Activated naive CD8-positive, alpha-beta T cell treated with anti-CD3 and anti-CD28 coated beads for 36 hours (primary cell): Measurements from ENCODE around the gene ELF2. TPM values are rescaled to one million over a fixed set of nuclear protein-coding genes. Genes with fewer than 3 reads are reported as not detected.
"Not testable (repeated sequence)": the region's sequence is repeated elsewhere in the genome, so short reads cannot be mapped to it uniquely, and the experiment has no call there.

Source experiments
- DNase-seq: peaks from one replicate; pipeline ENCODE4 v3.0.0; 2021
- H3K27ac Mint-ChIP-seq: one replicate; pipeline ENCODE4 v1.8.0; 2022; ENCODE audit warnings: mild to moderate bottlenecking, moderate library complexity, mixed read lengths
- H3K27me3 Mint-ChIP-seq: one replicate; pipeline ENCODE4 v1.8.0; 2022; ENCODE audit warnings: mild to moderate bottlenecking, mixed read lengths
- H3K36me3 Mint-ChIP-seq: one replicate; pipeline ENCODE4 v1.8.0; 2021; ENCODE audit warnings: mild to moderate bottlenecking, mixed read lengths
- H3K4me1 Mint-ChIP-seq: one replicate; pipeline ENCODE4 v1.8.0; 2021; ENCODE audit warnings: mixed read lengths
- H3K4me3 Mint-ChIP-seq: one replicate; pipeline ENCODE4 v1.8.0; 2022; ENCODE audit warnings: mild to moderate bottlenecking, moderate library complexity, mixed read lengths
- H3K9me3 Mint-ChIP-seq: one replicate; pipeline ENCODE4 v1.8.0; 2022; ENCODE audit warnings: mixed read lengths
- total RNA-seq, 2 experiments: library from RNA; stranded (reverse); gene quantifications; one replicate each; pipeline ENCODE4 v1.2.3, GENCODE V29; 2021

Gene ELF2
- total RNA-seq, 2 experiments from 2014 or later, result 23.4 TPM

DNA sequence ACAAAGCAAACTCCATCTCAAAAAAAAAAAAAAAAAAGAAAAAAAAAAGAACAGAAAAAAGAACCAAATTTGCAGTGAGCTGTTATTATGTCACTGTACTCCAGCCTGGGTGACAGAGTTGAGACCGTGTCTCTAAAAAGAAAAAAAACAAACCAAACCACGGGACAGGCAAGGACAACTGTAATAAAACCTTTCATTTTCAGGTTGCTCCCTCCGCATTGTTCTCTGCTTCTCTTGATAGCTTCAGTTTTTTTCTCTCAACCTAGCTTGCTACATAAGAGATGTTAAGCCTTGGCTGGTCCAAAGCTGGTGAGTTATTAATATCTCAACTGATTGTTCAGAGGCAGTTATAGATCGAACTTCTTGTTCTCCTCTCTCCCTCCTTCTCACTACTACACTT lies 23.1 kb upstream of the ELF2 start:
- Mint-ChIP-seq H3K9me3 (peaks cover 2% of the 10 kb centered on the region), H3K36me3 (no peaks in the 10 kb centered on the region), H3K4me3 (no peak overlapping the region), H3K27ac (no peak overlapping the region), H3K4me1 (no peaks in the 10 kb centered on the region), H3K27me3 (peaks cover 4% of the 10 kb centered on the region)
- DNase-seq, result no peak

DNA sequence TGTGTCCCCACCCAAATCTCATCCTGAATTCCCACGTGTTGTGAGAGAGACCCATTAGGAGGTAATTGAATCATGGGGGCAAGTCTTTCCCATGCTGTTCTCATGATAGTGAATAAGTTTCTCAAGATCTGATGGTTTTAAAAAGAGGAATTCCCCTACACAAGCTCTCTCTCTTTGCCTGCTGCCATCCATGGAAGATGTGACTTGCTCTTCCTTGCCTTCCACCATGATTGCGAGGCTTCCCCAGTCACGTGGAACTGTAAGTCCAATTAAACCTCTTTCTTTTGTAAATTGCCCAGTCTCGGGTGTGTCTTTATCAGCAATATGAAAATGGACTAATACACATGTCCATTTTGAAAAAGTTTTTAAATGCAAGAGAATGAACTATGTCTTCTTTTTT lies 20.2 kb upstream of the ELF2 start:
- H3K4me3 Mint-ChIP-seq, H3K36me3 Mint-ChIP-seq, DNase-seq, H3K27ac Mint-ChIP-seq, H3K27me3 Mint-ChIP-seq, H3K9me3 Mint-ChIP-seq, H3K4me1 Mint-ChIP-seq: not testable (repeated sequence)

DNA sequence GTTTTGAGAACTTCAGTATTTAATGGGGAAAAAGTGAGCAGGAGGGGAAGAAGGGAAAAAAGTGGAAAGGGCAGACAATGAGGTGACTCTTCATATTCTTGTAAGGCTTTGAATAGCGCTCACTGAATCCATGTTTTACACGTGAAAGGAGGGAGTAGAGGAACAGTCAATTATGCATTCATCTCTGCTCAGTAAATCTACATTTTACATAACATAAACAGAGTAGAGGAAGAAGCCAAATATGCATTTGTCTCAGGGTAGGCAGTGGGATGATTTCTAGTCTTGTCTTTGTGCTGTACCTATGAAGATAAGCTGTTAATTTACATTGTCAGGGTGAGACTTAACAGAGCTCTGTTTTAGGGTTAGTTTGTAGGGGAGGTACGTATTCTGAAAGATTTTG lies 19.4 kb upstream of the ELF2 start:
- H3K36me3 Mint-ChIP-seq, result no peaks in the 10 kb centered on the region
- no peak for DNase-seq
- no peak overlapping the region for H3K27ac Mint-ChIP-seq
- H3K27me3 Mint-ChIP-seq, result peaks cover 4% of the 10 kb centered on the region
- no peak overlapping the region for H3K4me3 Mint-ChIP-seq
- H3K9me3 Mint-ChIP-seq, result peaks cover 2% of the 10 kb centered on the region
- H3K4me1 Mint-ChIP-seq, result no peaks in the 10 kb centered on the region

DNA sequence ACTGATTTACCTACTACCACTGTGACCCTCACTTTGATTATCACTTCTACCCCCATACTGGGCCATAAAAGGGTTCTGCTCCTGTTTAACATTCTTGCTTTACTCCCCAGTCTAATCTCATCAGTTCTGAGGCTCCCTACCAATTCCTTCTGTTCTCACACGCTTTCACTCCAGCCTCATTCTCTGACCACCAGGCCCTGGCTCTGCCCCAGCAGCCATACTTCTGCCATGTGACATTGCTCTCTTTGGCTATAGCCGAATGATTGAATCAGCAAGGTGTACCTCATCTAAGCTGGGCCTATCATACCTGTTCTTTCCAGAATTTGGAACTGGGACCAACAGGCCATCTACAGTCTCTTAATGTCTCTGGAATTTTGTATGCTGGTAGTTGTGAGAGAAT lies 14.4 kb upstream of the ELF2 start:
- Mint-ChIP-seq H3K27me3 (peaks cover 3% of the 10 kb centered on the region), H3K36me3 (no peaks in the 10 kb centered on the region), H3K4me3 (no peak overlapping the region), H3K4me1 (no peaks in the 10 kb centered on the region), H3K27ac (no peak overlapping the region), H3K9me3 (no peaks in the 10 kb centered on the region)
- no peak for DNase-seq

DNA sequence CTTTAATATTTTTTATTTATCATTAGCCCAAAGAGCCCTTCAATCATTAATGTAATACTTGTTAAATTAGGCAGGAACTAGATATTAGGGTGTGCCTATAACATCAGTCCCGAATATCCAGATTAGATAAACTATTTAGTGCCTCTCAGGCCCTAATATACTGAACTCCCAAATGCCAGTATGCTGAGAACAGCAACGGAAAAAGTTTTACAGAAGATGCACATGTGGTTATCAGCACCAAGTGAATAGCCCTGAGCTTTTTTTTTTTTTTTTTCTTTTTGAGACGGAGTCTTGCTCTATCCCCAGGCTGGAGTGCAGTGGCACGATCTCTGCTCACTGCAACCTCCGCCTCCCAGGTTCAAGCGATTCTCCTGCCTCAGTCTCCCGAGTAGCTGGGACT lies 13.0 kb upstream of the ELF2 start:
- no peaks in the 10 kb centered on the region for H3K4me1 Mint-ChIP-seq
- H3K4me3 Mint-ChIP-seq, result no peak overlapping the region
- no peak for DNase-seq
- H3K27ac Mint-ChIP-seq, result no peak overlapping the region
- peaks cover 3% of the 10 kb centered on the region for H3K27me3 Mint-ChIP-seq
- no peaks in the 10 kb centered on the region for H3K36me3 Mint-ChIP-seq
- no peaks in the 10 kb centered on the region for H3K9me3 Mint-ChIP-seq

DNA sequence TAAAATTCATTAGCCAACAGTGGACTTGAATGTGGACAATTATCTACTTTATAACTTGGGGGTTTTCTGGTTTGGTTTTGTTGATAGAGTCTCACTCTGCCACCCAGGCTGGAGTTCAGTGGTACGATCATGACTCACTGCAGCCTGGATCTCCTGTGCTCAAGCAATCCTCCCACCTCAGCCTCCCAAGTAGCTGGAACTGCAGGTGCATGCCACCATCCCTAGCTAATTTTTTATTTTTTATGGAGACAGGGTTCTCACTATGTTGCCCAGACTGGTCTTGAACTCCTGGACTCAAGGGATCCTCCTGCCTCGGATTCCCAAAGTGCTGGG lies 12.4 kb upstream of the ELF2 start:
- no peak overlapping the region for H3K4me3 Mint-ChIP-seq
- H3K36me3 Mint-ChIP-seq, result no peaks in the 10 kb centered on the region
- H3K27me3 Mint-ChIP-seq, result peaks cover 3% of the 10 kb centered on the region
- no peak for DNase-seq
- H3K27ac Mint-ChIP-seq, result no peak overlapping the region
- no peaks in the 10 kb centered on the region for H3K4me1 Mint-ChIP-seq
- H3K9me3 Mint-ChIP-seq, result no peaks in the 10 kb centered on the region

DNA sequence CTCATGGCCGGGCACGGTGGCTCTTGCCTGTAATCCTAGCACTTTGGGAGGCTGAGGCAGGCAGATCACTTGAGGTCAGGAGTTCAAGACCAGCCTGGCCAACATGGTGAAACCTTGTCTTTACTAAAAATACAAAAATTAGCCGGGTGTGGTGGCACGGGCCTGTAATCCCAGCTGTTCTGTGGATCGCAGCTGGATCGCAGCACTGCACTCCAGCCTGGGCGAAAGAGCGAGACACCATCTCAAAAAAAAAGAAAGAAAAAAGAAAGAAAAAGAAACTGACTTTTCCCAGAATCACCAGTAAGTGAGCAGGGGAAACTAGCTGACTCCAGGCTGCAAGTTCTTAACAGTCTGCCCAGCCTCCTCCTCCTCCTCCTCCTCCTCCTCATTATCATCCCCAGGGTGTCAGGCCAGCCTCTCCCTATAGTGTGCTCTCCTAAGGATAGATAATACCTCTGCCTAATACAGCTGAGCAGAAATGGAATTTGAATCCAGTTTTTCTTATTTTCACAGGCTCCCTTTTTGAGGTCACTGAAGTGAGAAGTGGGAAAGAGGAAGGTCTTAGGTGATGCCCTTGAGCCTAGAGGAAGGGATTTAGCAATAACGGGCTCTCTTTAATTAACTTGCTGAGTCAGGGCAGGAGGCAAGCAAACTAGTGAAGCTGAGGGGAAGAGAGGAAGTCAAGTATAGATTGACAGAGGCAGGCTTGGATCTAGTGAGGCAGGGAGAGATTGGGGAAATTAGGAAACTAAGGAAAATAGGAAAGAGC lies 11.8 kb upstream of the ELF2 start:
- H3K36me3 Mint-ChIP-seq, result no peaks in the 10 kb centered on the region
- H3K27ac Mint-ChIP-seq, result no peak overlapping the region

DNA sequence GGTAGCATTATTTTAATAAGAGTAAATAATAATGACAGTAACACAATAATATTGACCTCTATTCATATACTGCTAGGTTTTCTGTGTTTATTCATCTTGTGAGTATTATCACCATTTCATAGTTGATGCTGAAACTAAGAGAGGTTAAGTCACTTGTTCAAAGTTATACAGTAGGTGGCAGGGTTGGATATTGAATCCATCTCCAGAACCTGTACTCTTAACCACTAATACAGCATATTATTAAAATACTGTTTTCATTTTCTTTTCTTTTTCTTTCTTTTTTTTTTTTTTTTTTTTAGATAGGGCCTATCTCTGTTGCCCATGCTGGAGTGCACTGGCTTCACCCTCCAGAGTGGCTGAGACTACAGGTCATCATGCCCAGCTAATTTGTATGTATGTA lies 7.1 kb upstream of the ELF2 start:
- Mint-ChIP-seq H3K27ac (no peak overlapping the region), H3K36me3 (no peaks in the 10 kb centered on the region), H3K27me3 (peaks cover 7% of the 10 kb centered on the region), H3K4me3 (no peak overlapping the region), H3K4me1 (no peaks in the 10 kb centered on the region), H3K9me3 (no peaks in the 10 kb centered on the region)
- no peak for DNase-seq

More for the DNA sequence above, 11.8 kb upstream of the ELF2 start:
- Mint-ChIP-seq H3K27me3 (peaks cover 3% of the 10 kb centered on the region), H3K9me3 (no peaks in the 10 kb centered on the region), H3K4me3 (no peak overlapping the region), H3K4me1 (no peaks in the 10 kb centered on the region)
- no peak for DNase-seq

DNA sequence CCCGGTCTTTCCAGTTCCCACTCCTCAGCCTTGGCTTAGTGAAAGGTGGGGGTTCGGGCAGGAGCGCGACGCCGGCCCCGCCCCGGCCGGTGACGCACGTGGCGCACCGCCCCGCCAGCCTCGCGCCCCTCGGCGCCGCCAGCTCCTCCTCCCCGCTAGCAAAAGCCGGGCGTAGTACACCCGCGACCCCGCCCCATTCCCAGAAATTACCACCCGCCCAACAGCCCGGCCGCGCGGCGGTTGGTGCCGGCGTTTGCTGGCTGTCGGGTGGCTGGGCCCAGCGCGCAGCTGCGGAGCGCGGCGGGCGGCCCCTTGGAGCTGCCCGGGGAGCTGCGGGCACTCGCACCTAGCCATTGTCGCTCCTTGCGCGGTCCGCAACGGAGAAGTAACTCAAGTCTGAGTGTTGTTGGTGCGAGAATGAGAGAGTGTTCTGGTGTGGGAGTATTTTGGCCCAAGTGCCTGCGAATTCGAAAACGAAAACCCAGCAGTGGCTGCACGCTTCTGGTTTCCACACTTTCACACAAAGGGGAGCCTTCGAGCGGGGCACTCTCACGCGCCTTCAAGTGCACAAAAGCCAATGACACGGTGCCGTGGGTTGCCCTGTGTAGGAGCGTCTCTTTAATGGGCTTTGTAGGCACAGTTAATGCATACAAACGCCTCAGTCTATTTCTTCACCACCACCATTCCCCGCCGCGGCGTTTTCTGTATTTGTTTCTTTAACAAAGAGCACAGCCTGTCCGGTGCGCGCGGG lies 1.0 kb upstream of the ELF2 start:
- H3K4me3 Mint-ChIP-seq, result peak overlapping the region; percentile 88
- peak overlapping the region; percentile 84 for H3K27ac Mint-ChIP-seq
- H3K36me3 Mint-ChIP-seq, result no peaks in the 10 kb centered on the region
- H3K4me1 Mint-ChIP-seq, result peaks cover 10% of the 10 kb centered on the region
- H3K27me3 Mint-ChIP-seq, result peaks cover 22% of the 10 kb centered on the region
- H3K9me3 Mint-ChIP-seq, result no peaks in the 10 kb centered on the region
- DNase-seq, result peak; percentile 92

DNA sequence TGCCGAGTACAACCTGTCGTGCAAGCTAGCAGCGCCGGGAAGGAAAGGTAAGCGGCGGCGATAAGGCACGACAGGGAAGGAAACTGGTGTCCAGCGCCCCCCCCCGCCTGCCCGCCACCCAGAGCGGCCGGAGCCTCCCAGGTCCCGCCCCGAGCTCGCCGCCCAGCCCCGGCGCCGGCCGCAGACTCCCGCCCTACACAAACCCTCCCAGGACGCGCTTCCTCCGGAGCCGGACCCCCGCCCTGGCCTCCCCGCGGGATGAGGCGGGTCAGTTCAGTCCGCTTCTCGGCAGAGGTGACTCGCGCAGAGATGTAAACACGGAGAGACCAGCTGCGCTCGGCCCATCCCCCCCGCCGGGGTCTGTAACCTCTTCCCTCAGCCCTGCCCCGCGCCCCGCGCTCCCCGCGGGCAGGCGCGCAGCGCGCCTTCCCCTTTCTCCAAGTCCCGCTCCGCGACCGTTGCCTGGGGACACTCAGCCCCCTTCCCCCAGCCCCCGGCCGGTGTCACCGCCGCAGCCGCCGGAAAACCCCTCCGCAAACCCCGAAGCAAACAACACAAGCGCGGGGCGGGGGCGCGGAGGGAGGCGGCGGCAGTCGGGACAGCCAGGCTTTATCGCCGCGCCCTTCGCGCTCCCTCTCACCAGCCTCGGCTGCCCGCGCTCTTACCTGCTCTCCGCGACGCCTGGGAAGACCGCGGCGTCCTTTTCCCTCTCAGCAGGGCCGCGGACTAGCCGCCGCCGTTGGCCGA lies 543 bp downstream of the ELF2 start:
- Mint-ChIP-seq H3K4me1 (peaks cover 13% of the 10 kb centered on the region), H3K4me3 (peak overlapping the region; percentile 88), H3K27me3 (peaks cover 22% of the 10 kb centered on the region), H3K9me3 (no peaks in the 10 kb centered on the region), H3K27ac (peak overlapping the region; percentile 34), H3K36me3 (no peaks in the 10 kb centered on the region)
- DNase-seq, result peak; percentile 67

DNA sequence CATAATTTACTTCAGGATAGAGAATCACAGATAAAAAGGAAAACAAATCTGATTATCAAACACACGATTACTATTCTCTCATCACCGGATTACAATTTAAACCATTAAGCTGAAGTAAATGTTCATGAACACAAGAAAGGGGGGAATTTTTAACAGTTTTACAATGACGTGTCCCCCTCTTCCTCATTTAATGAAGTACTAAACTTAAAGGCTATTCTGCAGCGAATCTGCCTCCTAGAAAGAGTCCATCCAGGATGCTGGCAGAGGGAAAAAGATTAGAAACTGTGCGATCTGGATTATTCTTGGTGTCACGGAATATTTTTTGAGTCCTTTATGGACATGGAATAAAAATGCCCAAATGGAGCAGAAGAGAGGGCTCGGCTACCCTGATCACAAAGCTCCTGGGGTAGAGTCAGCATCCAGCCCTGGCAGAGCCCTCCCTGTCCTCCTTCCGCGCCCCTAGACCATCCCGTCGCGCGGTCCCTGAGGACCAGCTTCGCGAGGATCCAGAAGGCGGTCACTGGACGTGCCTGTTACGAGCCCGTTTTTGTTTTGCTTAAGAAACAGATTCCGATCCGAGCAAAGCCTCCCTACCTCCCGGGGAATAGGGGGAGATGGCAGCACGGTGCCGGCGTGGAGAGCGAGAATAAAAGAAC lies 1.2 kb downstream of the ELF2 start:
- no peaks in the 10 kb centered on the region for H3K9me3 Mint-ChIP-seq
- H3K27me3 Mint-ChIP-seq, result peaks cover 22% of the 10 kb centered on the region
- no peaks in the 10 kb centered on the region for H3K36me3 Mint-ChIP-seq
- peaks cover 13% of the 10 kb centered on the region for H3K4me1 Mint-ChIP-seq
- peak overlapping the region; percentile 88 for H3K4me3 Mint-ChIP-seq
- no peak for DNase-seq
- H3K27ac Mint-ChIP-seq, result no peak overlapping the region

DNA sequence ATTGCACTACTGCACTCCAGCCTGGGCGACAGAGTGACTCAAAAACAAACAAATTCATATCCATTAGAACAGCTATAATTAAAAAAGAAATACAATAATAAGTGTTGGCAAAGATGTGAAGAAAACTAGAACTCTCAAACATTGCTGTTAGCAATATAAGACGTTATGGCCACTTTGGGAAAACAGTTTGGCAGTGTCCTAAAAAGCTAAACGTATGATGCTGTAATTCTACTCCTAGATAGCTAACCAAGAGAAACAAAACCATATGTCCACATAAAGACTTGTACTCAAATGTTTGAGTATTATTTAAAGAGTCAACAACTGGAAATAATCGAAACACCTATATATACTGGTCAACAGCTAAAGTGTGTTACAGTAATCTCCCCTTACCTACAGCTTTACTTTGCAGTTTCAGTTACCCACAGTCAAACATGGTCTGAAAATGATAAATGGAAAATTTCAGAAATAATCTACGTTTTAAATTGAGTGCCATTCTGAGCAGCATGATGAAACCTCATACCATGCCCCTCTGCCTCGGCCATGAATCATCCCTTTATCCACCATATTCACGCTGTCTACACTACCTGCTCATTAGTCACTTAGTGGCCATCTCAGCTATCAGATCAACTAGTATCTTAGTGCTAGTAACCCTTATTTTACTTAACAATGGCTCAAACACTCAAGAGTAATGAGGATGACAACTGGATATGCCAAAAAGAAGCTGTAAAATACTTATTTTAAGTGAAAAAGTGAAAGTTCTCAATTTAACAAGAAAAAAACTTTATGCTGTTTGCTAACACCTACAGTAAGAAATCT lies 4.9 kb downstream of the ELF2 start:
- H3K4me3 Mint-ChIP-seq, result no peak overlapping the region
- H3K27ac Mint-ChIP-seq, result no peak overlapping the region
- peaks cover 8% of the 10 kb centered on the region for H3K4me1 Mint-ChIP-seq
- DNase-seq, result no peak
- H3K9me3 Mint-ChIP-seq, result no peaks in the 10 kb centered on the region
- no peaks in the 10 kb centered on the region for H3K36me3 Mint-ChIP-seq
- H3K27me3 Mint-ChIP-seq, result peaks cover 15% of the 10 kb centered on the region

DNA sequence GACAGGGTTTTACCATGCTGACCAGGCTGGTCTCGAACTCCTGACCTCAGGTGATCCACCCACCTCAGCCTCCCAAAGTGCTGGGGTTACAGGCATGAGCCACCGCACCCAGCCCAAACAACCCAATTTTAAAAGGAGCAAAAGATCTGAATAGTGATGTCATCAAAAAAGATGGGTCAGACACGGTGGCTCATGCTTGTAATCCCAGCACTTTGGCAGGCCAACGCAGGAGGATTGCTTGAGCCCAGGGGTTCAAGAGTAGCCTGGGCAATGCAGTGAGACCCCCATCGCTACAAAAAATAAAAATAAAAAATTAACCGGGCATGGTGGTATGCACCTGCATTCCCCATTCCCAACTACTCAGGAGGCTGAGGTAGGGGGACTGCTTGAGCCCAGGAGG lies 6.1 kb downstream of the ELF2 start:
- Mint-ChIP-seq H3K27me3 (peaks cover 13% of the 10 kb centered on the region), H3K4me3 (no peak overlapping the region), H3K4me1 (peaks cover 8% of the 10 kb centered on the region), H3K9me3 (no peaks in the 10 kb centered on the region), H3K27ac (no peak overlapping the region), H3K36me3 (no peaks in the 10 kb centered on the region)
- no peak for DNase-seq

DNA sequence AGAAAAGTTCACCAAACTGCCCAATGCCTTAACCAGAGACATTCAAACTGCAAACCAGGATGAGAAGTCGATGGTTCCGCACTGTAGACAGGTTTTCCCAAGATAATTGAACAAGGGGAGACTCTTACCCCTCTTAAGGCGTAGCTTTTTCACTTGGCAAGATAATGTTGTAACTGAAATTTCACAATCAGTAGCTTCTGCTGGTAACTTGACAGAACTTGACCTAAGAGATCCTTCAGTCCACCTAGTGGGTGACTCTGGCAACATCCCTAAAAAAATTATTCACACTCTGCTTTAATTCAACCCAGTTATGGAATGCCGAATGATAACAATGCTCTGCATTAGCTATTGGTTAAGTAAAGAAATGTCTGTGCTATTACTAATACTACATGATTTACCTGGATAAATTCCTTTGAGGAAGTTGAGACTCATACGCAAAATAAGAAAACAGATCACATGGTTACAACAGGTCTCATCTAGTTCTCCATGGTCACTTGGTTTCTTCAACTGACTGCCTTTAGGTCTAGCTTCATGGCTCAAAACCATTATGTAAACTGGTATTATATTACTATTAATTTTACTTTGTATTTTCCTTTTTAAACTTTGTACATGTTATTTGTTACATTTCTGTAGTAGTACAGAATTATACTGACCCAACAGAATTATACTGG lies 9.1 kb downstream of the ELF2 start:
- Mint-ChIP-seq H3K27me3 (no peaks in the 10 kb centered on the region), H3K9me3 (no peaks in the 10 kb centered on the region), H3K36me3 (no peaks in the 10 kb centered on the region), H3K27ac (no peak overlapping the region), H3K4me1 (peaks cover 3% of the 10 kb centered on the region), H3K4me3 (no peak overlapping the region)
- no peak for DNase-seq
